ENCODE data around the gene CPPED1. TPM values are rescaled to one million over a fixed set of nuclear protein-coding genes. Genes with fewer than 3 reads are reported as not detected.

CPPED1 gene
- total RNA-seq, 1 donor from 2014 or later = 4.4 TPM

DNA sequence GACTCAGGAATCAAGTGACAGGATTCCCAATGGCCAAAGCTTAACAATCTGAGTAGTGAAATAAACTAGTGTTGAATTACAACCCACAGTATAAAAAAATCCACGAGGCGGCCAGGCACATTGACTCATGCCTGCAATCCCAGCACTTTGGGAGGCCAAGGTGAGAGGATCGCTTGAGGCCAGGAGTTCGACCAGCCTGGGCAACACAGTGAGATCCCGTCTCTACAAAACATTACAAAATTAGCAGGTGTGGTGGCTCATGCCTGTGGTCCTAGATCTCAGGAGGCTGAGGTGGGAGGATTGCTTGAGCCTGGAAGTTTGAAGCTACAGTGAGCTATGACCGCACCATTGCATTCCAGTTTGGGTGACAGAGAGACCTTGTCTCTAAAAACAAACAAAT, 133.8 kb downstream of the CPPED1 start:
- DNase-seq = no peak
- H3K4me1 Mint-ChIP-seq = peaks cover 1% of the 10 kb centered on the region
- intact Hi-C loops (cut with micrococcal nuclease) = no loop called here
- H3K9me3 Mint-ChIP-seq = peaks cover 14% of the 10 kb centered on the region
- no peak overlapping the region for H3K4me3 Mint-ChIP-seq
- peaks cover 7% of the 10 kb centered on the region for H3K36me3 Mint-ChIP-seq (ENCODE audit: low read depth)
- no peaks in the 10 kb centered on the region for H3K27me3 Mint-ChIP-seq
- no peak overlapping the region for H3K27ac Mint-ChIP-seq

DNA sequence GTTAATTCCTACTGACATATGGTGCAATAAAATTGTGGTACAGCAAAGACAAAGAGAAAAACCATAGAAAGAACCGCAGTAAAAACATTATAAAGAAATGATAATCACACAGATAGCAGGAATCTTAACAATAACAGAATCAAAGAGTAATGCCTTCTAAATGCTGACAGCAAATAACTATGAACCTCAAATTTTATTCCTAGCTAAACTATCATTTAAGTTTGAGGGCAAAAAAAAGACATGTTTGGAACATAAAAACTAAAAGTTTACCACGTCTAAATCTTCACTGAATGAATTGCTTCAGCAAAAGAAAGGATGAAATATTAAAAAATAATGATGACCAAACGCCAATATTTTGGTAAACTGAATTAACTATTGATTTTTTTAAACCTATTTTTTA, 135.8 kb downstream of the CPPED1 start:
- intact Hi-C loops (cut with micrococcal nuclease) = no loop called here
- H3K9me3 Mint-ChIP-seq = peaks cover 14% of the 10 kb centered on the region
- no peaks in the 10 kb centered on the region for H3K4me1 Mint-ChIP-seq
- H3K36me3 Mint-ChIP-seq (ENCODE audit: low read depth) = peaks cover 14% of the 10 kb centered on the region
- no peaks in the 10 kb centered on the region for H3K27me3 Mint-ChIP-seq
- H3K27ac Mint-ChIP-seq = no peak overlapping the region
- no peak overlapping the region for H3K4me3 Mint-ChIP-seq
- no peak for DNase-seq

- no peaks in the 10 kb centered on the region for H3K27me3 Mint-ChIP-seq
- no peak overlapping the region for H3K27ac Mint-ChIP-seq
- no peak for DNase-seq
- H3K9me3 Mint-ChIP-seq = peaks cover 14% of the 10 kb centered on the region
- peaks cover 15% of the 10 kb centered on the region for H3K36me3 Mint-ChIP-seq (ENCODE audit: low read depth)
- no peaks in the 10 kb centered on the region for H3K4me1 Mint-ChIP-seq
- intact Hi-C loops (cut with micrococcal nuclease) = no loop called here
- H3K4me3 Mint-ChIP-seq = no peak overlapping the region
These were observed 139.4 kb downstream of the CPPED1 start for GRCh38 chr16:12664164-12664733.

GRCh38 chr16:12661656-12662172, 142.0 kb downstream of the CPPED1 start:
- H3K27me3 Mint-ChIP-seq = no peaks in the 10 kb centered on the region
- DNase-seq = peak; percentile 81
- H3K36me3 Mint-ChIP-seq (ENCODE audit: low read depth) = peaks cover 14% of the 10 kb centered on the region
- intact Hi-C loops (cut with micrococcal nuclease) = no loop called here
- no peaks in the 10 kb centered on the region for H3K4me1 Mint-ChIP-seq
- no peak overlapping the region for H3K27ac Mint-ChIP-seq
- peaks cover 17% of the 10 kb centered on the region for H3K9me3 Mint-ChIP-seq
- H3K4me3 Mint-ChIP-seq = no peak overlapping the region

- H3K27ac Mint-ChIP-seq = no peak overlapping the region
- H3K4me1 Mint-ChIP-seq = no peaks in the 10 kb centered on the region
- H3K9me3 Mint-ChIP-seq = peaks cover 16% of the 10 kb centered on the region
- intact Hi-C loops (cut with micrococcal nuclease) = no loop called here
- peaks cover 13% of the 10 kb centered on the region for H3K36me3 Mint-ChIP-seq (ENCODE audit: low read depth)
- DNase-seq = no peak
- H3K27me3 Mint-ChIP-seq = no peaks in the 10 kb centered on the region
- H3K4me3 Mint-ChIP-seq = no peak overlapping the region
These were observed 143.8 kb downstream of the CPPED1 start for GRCh38 chr16:12659871-12660270.

GRCh38 chr16:12658506-12658905, 145.2 kb downstream of the CPPED1 start:
- Mint-ChIP-seq H3K27ac (no peak overlapping the region), H3K36me3 (ENCODE audit: low read depth) (peaks cover 7% of the 10 kb centered on the region), H3K4me1 (no peaks in the 10 kb centered on the region), H3K27me3 (no peaks in the 10 kb centered on the region), H3K9me3 (peaks cover 16% of the 10 kb centered on the region), H3K4me3 (no peak overlapping the region)
- intact Hi-C loops (cut with micrococcal nuclease) = no loop called here
- no peak for DNase-seq

DNA sequence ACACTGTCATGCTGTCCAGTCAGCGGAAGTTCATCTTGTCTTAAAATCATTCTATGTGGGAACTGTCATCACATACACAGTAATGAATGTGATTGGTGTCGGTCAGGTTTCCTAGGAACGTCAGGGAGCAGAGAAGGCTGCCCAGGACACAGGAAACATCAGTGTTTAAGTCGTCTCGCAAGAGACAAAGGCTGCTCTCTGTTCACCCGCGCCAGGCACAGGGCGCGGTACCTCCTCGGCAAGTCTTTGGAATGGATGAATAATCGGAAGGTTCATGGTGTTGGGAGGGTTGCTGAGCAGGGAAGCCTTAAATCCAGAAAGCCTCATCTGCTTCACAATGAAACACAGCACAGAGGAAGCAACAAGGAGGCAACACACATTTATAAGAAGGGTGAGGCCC, 148.2 kb downstream of the CPPED1 start:
- Mint-ChIP-seq H3K4me3 (no peak overlapping the region), H3K27me3 (peaks cover 4% of the 10 kb centered on the region), H3K27ac (no peak overlapping the region), H3K36me3 (ENCODE audit: low read depth) (peaks cover 2% of the 10 kb centered on the region), H3K4me1 (no peaks in the 10 kb centered on the region), H3K9me3 (peaks cover 17% of the 10 kb centered on the region)
- intact Hi-C loops (cut with micrococcal nuclease) = no loop called here
- DNase-seq = no peak

GRCh38 chr16:12653820-12654392, 149.8 kb downstream of the CPPED1 start:
- Mint-ChIP-seq H3K4me1 (no peaks in the 10 kb centered on the region), H3K4me3 (no peak overlapping the region), H3K9me3 (peaks cover 13% of the 10 kb centered on the region), H3K27ac (no peak overlapping the region), H3K27me3 (peaks cover 5% of the 10 kb centered on the region), H3K36me3 (ENCODE audit: low read depth) (peaks cover 1% of the 10 kb centered on the region)
- DNase-seq = no peak
- intact Hi-C loops (cut with micrococcal nuclease) = no loop called here

DNA sequence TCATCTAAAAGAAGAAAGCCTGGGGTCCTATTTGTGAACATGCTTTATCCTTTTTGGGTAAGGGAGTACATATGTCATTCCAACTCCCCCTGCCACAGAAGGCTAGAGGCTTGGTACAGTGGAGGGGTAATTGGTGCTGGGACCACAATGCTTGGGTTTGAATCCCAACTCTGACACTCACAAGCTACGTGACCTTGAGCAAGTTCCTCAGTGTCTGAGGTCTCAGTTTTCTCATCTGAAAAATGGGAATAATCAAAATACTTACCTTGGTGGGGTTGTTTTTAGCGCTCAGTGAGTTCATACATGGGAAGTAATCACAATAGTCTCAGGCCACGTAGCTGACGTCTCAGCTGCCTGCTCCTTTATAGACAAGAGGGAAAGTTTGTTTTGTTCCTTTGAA, 150.8 kb downstream of the CPPED1 start:
- Mint-ChIP-seq H3K27ac (no peak overlapping the region), H3K4me3 (no peak overlapping the region), H3K4me1 (no peaks in the 10 kb centered on the region), H3K27me3 (peaks cover 5% of the 10 kb centered on the region), H3K36me3 (ENCODE audit: low read depth) (no peaks in the 10 kb centered on the region), H3K9me3 (peaks cover 7% of the 10 kb centered on the region)
- intact Hi-C loops (cut with micrococcal nuclease) = no loop called here
- no peak for DNase-seq

GRCh38 chr16:12651765-12652512, 151.7 kb downstream of the CPPED1 start:
- H3K4me3 Mint-ChIP-seq = no peak overlapping the region
- DNase-seq = no peak
- H3K27ac Mint-ChIP-seq = no peak overlapping the region
- no peaks in the 10 kb centered on the region for H3K36me3 Mint-ChIP-seq (ENCODE audit: low read depth)
- H3K4me1 Mint-ChIP-seq = peaks cover 8% of the 10 kb centered on the region
- H3K9me3 Mint-ChIP-seq = peaks cover 3% of the 10 kb centered on the region
- intact Hi-C loops (cut with micrococcal nuclease) = no loop called here
- H3K27me3 Mint-ChIP-seq = peaks cover 5% of the 10 kb centered on the region

DNA sequence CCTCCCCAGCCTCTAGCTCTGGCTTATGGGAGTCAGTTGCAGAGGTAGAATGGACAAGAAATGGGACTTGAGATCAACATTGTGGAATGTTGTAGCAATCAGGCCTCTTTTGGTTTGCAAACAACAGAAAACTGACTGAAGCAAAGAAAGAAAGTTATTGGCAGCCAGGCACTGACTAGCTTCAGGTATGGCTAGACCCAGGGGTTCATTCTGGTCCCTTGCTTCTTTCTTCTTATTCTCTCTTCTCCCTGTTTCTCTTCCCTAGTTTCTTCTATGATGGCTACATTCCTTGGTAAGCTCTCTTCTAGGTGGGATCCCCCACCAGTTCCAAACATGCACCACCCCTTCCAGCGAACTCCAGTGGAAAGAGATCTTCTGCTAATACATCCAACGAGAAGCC, 154.3 kb downstream of the CPPED1 start:
- Mint-ChIP-seq H3K4me1 (peaks cover 17% of the 10 kb centered on the region), H3K27me3 (peaks cover 5% of the 10 kb centered on the region), H3K4me3 (no peak overlapping the region), H3K9me3 (peaks cover 6% of the 10 kb centered on the region), H3K27ac (no peak overlapping the region), H3K36me3 (ENCODE audit: low read depth) (no peaks in the 10 kb centered on the region)
- intact Hi-C loops (cut with micrococcal nuclease) = no loop called here
- DNase-seq = no peak

- H3K27ac Mint-ChIP-seq = peak overlapping the region; percentile 98
- H3K4me3 Mint-ChIP-seq = peak overlapping the region; percentile 71
These were observed 157.0 kb downstream of the CPPED1 start for GRCh38 chr16:12646490-12647274.

GRCh38 chr16:12646098-12646489, 157.6 kb downstream of the CPPED1 start:
- intact Hi-C loops (cut with micrococcal nuclease) = loop anchor here (1.0 to 2.0 kb wide), 3 partner anchors 33 to 157 kb away; partner anchors contain the start of gene CPPED1
- Mint-ChIP-seq H3K9me3 (peaks cover 10% of the 10 kb centered on the region), H3K4me3 (peak overlapping the region; percentile 71), H3K4me1 (peaks cover 22% of the 10 kb centered on the region), H3K27ac (peak overlapping the region; percentile 98), H3K36me3 (ENCODE audit: low read depth) (no peaks in the 10 kb centered on the region), H3K27me3 (peaks cover 3% of the 10 kb centered on the region)
- no peak for DNase-seq

More at GRCh38 chr16:12646490-12647274, 157.0 kb downstream of the CPPED1 start:
- Mint-ChIP-seq H3K36me3 (ENCODE audit: low read depth) (no peaks in the 10 kb centered on the region), H3K4me1 (peaks cover 22% of the 10 kb centered on the region), H3K27me3 (peaks cover 5% of the 10 kb centered on the region), H3K9me3 (peaks cover 14% of the 10 kb centered on the region)
- DNase-seq = peak; percentile 82
- intact Hi-C loops (cut with micrococcal nuclease) = loop anchor here (1.0 to 2.0 kb wide), 4 partner anchors 34 to 157 kb away; partner anchors contain the start of gene CPPED1
